ENCODE results near the gene MAGEA8.
"Not testable (repeated sequence)": the region's sequence is repeated elsewhere in the genome, so short reads cannot be mapped to it uniquely, and the experiment has no call there.

Gene MAGEA8, protein sequence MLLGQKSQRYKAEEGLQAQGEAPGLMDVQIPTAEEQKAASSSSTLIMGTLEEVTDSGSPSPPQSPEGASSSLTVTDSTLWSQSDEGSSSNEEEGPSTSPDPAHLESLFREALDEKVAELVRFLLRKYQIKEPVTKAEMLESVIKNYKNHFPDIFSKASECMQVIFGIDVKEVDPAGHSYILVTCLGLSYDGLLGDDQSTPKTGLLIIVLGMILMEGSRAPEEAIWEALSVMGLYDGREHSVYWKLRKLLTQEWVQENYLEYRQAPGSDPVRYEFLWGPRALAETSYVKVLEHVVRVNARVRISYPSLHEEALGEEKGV

GRCh38 chrX:149881081-149881711, at the start of gene MAGEA8:
MAGEA8 (plus strand) TSS chrX:149881183; CDS start chrX:149884273, 3,090 bp downstream.
- DNase-seq (ENCODE audit: low spot score) = no peak

DNA sequence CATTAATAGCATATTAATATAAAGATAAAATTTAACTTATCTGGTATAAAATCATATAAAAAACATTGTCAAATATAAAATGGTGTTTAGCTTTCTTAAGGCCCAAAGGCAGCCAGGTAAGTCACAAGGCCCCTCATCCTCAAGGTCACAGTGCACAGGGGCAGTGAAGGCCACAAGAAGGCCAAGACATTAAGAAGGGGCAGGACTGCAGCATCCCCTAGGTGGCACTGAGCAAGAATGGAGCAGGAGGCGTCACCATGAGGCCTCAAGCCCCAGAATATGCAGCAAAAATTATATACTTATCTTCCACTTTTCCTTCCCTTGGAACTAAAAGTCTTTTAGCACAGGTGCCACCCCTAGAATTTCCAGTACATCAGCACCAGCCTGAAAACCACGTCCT, 49.5 kb upstream of the MAGEA8 start:
- peak; percentile 6 for DNase-seq (ENCODE audit: low spot score)

DNA sequence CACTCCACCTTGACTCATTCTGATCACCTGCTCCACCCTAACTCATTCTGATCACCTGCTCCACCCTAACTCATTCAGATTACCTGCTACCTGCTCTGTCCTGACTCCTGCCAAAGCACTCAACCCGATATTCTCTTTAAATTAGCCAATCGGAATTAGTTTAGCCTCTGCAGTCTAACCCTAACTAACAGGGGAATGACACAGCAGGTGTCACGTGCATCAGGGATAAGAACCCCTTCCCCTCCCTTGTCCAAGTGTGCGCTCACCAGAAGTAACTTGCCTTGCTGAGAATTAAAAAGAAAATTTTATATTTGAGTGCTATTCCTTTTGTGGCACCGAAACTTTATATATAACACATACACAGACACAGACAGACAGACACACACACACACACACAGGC, 44.3 kb upstream of the MAGEA8 start:
- DNase-seq (ENCODE audit: low spot score) = not testable (repeated sequence)

DNA sequence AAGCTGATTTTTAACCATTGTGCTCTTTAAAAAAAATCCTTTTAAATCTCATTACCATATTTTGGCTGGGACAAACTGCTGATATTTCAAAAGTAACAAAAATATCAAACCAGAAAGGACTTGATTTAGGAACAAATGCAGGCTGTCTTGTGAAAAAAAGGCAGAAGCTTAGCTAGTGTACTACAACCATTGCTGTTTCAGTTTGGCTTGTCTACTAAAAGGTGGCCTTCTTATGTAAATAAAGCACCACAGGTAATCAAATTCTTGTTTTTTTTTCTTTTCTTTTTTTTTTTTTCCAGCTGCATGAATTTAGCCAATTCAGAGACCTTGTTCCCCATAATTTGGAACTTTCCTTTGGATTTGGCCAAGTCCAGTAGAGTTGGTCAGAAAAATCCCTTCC, 43.8 kb upstream of the MAGEA8 start:
- DNase-seq (ENCODE audit: low spot score) = no peak

DNA sequence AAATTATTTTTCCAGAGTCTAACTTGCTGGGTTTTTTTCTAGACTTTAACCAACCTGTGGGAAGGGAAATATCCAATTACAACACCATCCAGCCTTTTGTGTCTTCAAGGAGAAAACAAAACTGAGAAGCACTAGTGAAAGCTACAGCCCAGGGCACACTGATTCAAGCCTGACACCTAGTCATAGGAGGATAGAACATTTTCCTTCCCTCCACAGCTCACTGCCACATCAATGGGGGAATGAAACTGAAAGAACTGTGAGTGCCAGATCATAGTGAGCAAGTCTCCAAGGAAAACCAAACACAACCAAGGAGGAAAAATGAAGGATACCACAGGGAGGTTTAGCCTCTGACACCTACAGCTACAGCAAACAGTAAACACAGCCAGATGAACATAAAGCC, 43.3 kb upstream of the MAGEA8 start:
- DNase-seq (ENCODE audit: low spot score) = no peak

- DNase-seq (ENCODE audit: low spot score) = no peak
These were observed 39.1 kb upstream of the MAGEA8 start for GRCh38 chrX:149841929-149842328.

GRCh38 chrX:149845385-149845784, 35.6 kb upstream of the MAGEA8 start:
- no peak for DNase-seq (ENCODE audit: low spot score)

DNA sequence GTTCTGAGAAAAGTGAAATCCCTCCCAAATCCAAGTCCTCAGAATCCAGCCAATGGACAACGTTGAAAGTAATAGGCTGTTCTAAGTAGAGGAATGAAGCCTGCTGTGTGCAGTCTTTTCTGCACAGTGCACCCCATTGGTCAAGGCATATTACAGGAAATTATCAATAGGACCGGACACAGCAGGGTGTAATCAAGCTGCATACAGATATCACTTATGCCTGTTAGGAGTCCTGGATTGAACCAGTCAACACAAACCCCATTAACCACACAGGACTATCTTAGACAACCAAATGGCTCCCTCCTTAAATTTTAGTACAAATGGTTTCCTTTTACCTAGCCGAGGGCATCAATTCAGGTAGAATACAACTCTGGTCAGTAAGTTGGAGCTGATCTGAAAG, 34.2 kb upstream of the MAGEA8 start:
- no peak for DNase-seq (ENCODE audit: low spot score)

GRCh38 chrX:149848855-149849254, 32.1 kb upstream of the MAGEA8 start:
- DNase-seq (ENCODE audit: low spot score) = no peak

GRCh38 chrX:149849787-149850186, 31.2 kb upstream of the MAGEA8 start:
- DNase-seq (ENCODE audit: low spot score) = no peak

- no peak for DNase-seq (ENCODE audit: low spot score)
These were observed 29.1 kb upstream of the MAGEA8 start for GRCh38 chrX:149851864-149852263.

- no peak for DNase-seq (ENCODE audit: low spot score)
These were observed 27.1 kb upstream of the MAGEA8 start for GRCh38 chrX:149853925-149854324.

DNA sequence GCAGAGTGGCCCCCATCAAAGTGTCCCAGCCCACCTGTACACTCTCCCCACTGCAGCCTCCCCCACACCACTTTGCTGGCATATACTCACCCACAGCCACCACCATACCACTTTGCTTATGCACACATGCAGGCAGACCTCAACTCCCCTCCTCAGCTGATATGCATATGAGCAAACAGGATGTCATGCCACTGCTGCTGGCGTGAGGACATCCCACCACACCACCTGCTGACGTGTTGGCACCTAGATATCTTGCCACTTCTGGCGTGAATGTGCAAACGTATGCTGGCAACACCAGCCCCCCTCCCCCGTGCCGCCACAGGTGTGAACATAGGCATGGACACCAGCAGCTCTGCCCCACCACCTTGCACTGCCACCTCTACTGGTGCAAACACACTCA, 22.4 kb upstream of the MAGEA8 start:
- no peak for DNase-seq (ENCODE audit: low spot score)

DNA sequence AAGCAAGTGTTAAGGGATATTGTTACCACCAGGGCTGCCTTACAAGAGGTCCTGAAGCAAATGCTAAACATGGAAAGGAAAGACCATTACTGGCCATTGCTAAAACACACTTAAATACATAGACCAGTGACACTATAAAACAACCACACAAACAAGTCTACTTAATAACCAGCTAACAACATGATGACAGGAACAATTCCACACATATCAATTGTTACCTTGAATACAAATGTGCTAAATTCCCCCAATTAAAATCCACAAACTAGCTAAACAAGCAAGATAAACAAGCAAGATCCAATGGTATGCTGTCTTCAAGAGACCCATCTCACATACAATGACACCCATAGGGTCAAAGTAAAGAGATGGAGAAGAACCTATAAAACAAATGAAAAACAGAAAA, 20.5 kb upstream of the MAGEA8 start:
- DNase-seq (ENCODE audit: low spot score) = no peak

GRCh38 chrX:149865390-149865789, 15.6 kb upstream of the MAGEA8 start:
- DNase-seq (ENCODE audit: low spot score) = no peak

DNA sequence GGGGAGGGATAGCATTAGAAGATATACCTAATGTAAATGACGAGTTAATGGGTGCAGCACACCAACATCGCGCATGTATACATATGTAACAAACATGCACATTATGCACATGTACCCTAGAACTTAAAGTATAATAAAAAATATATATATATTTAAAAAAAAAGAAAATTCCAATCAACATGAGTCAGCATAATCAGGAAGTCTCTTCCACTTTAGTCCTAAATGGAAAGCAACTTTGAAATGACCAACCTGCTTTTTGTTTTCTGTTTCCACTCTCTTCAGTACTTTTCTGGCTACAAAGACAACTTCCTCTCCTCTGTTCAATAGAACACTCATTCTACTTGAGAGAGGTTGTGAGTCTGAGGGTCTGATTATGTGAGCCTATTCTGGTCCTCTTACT, 13.5 kb upstream of the MAGEA8 start:
- no peak for DNase-seq (ENCODE audit: low spot score)

DNA sequence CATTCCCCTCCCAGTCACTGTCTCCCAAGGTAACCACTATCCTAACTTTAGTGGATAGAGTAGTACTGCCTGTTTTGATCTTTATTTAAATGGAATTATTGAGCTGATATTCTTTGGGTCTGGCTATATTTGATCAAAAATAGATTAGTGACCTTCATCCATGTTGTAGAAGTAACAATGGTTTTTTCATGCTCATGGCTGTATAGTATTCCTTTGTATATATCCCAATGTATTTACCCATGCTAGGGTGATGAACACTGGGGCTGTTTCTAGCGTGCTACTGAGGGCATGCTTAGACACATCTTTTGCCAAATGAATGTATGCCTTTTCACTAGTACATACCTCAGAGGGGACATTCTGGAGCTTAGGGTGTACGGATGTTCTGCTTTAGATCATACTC, 10.1 kb upstream of the MAGEA8 start:
- DNase-seq (ENCODE audit: low spot score) = no peak

- no peak for DNase-seq (ENCODE audit: low spot score)
These were observed 9.6 kb upstream of the MAGEA8 start for GRCh38 chrX:149871433-149871832.

GRCh38 chrX:149871940-149872339, 9.0 kb upstream of the MAGEA8 start:
- peak; percentile 16 for DNase-seq (ENCODE audit: low spot score)

- DNase-seq (ENCODE audit: low spot score) = no peak
These were observed 3.8 kb upstream of the MAGEA8 start for GRCh38 chrX:149877157-149877556.

- DNase-seq (ENCODE audit: low spot score) = peak; percentile 37
These were observed 3.3 kb upstream of the MAGEA8 start for GRCh38 chrX:149877636-149878035.

DNA sequence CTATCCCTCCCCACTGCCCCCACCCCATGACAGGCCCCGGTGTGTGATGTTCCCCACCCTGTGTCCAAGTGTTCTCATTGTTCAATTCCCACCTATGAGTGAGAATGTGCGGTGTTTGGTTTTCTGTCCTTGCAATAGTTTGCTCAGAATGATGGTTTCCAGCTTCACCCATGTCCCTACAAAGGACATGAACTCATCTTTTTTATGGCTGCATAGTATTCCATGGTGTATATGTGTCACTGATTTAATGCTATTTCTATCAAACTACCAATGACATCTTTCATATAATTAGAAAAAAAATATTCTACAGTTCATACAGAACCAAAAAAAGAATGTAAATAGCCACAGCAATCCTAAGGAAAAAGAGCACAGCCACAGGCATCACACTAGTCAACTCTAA, 9.8 kb downstream of the MAGEA8 start:
- not testable (repeated sequence) for DNase-seq (ENCODE audit: low spot score)

GRCh38 chrX:149898554-149898953, 17.6 kb downstream of the MAGEA8 start:
- no peak for DNase-seq (ENCODE audit: low spot score)
